ENCODE results near the gene MYOG. TPM values are rescaled to one million over a fixed set of nuclear protein-coding genes. Genes with fewer than 3 reads are reported as not detected.

The MYOG gene
- total and polyA plus RNA-seq, 5 experiments from 2014 or later: not detected

GRCh38 chr1:203082571-203083462, 3.0 kb downstream of the MYOG start:
- ATAC-seq: no peak
- peaks cover 4 to 41% (median 8%) of the 10 kb centered on the region in 5 donors for H3K27me3 Mint-ChIP-seq
- no peak overlapping the region for H3K4me3 Mint-ChIP-seq

GRCh38 chr1:203082231-203082505, 3.6 kb downstream of the MYOG start:
- Mint-ChIP-seq H3K27ac (no peak overlapping the region), H3K4me3 (no peak overlapping the region), H3K36me3 (no peaks in the 10 kb centered on the region), H3K27me3 (peaks cover 6 to 47% (median 14%) of the 10 kb centered on the region in 5 donors), H3K4me1 (no peaks in the 10 kb centered on the region), H3K9me3 (no peaks in the 10 kb centered on the region)
- POLR2A ChIA-PET: no interaction called here
- DNase-seq (no peak), ATAC-seq (no peak)

More at GRCh38 chr1:203082571-203083462, 3.0 kb downstream of the MYOG start:
- H3K4me1 Mint-ChIP-seq: no peaks in the 10 kb centered on the region
- POLR2A ChIA-PET: no interaction called here
- H3K36me3 Mint-ChIP-seq: no peaks in the 10 kb centered on the region
- no peak overlapping the region for H3K27ac Mint-ChIP-seq
- DNase-seq: peak in 1 of 10 donors; percentile 9
- H3K9me3 Mint-ChIP-seq: no peaks in the 10 kb centered on the region

GRCh38 chr1:203081465-203082230, 4.2 kb downstream of the MYOG start:
- no peak overlapping the region for H3K4me3 Mint-ChIP-seq
- ATAC-seq: no peak
- peaks cover 6 to 49% (median 19%) of the 10 kb centered on the region in 5 donors for H3K27me3 Mint-ChIP-seq
- DNase-seq: no peak
- no peaks in the 10 kb centered on the region for H3K9me3 Mint-ChIP-seq
- POLR2A ChIA-PET: no interaction called here
- no peaks in the 10 kb centered on the region for H3K4me1 Mint-ChIP-seq
- no peaks in the 10 kb centered on the region for H3K36me3 Mint-ChIP-seq
- H3K27ac Mint-ChIP-seq: no peak overlapping the region

GRCh38 chr1:203080456-203080855, 5.4 kb downstream of the MYOG start:
- Mint-ChIP-seq H3K9me3 (no peaks in the 10 kb centered on the region), H3K27me3 (peaks cover 8 to 58% (median 24%) of the 10 kb centered on the region in 5 donors), H3K4me1 (peaks cover 3 to 7% (median 5%) of the 10 kb centered on the region in 4 donors), H3K36me3 (no peaks in the 10 kb centered on the region), H3K27ac (no peak overlapping the region), H3K4me3 (no peak overlapping the region)
- DNase-seq: no peak
- POLR2A ChIA-PET: interaction anchor here (0.7 kb wide), 1 partner anchor 185 kb away, joined by 3 read pairs; no protein-coding TSS in a partner anchor
- no peak for ATAC-seq

- no peak for DNase-seq
- Mint-ChIP-seq H3K4me3 (no peak overlapping the region), H3K4me1 (peaks cover 3 to 8% (median 6%) of the 10 kb centered on the region in 4 donors), H3K9me3 (no peaks in the 10 kb centered on the region), H3K27ac (no peak overlapping the region), H3K36me3 (no peaks in the 10 kb centered on the region), H3K27me3 (peaks cover 16 to 74% (median 35%) of the 10 kb centered on the region in 5 donors)
- POLR2A ChIA-PET: no interaction called here
- no peak for ATAC-seq
Observed at GRCh38 chr1:203078478-203078877, 7.3 kb downstream of the MYOG start.

GRCh38 chr1:203077956-203078355, 7.9 kb downstream of the MYOG start:
- ATAC-seq: no peak

GRCh38 chr1:203077367-203077766, 8.4 kb downstream of the MYOG start:
- POLR2A ChIA-PET: no interaction called here

More at GRCh38 chr1:203077956-203078355, 7.9 kb downstream of the MYOG start:
- Mint-ChIP-seq H3K9me3 (no peaks in the 10 kb centered on the region), H3K27me3 (peaks cover 20 to 79% (median 40%) of the 10 kb centered on the region in 5 donors), H3K36me3 (no peaks in the 10 kb centered on the region), H3K4me1 (peaks cover 3 to 8% (median 6%) of the 10 kb centered on the region in 4 donors), H3K27ac (peak overlapping the region in 1 of 10 donors; percentile 2), H3K4me3 (no peak overlapping the region)
- DNase-seq: no peak
- POLR2A ChIA-PET: no interaction called here

GRCh38 chr1:203076031-203076511, 9.7 kb downstream of the MYOG start:
- peak overlapping the region in 1 of 10 donors; percentile 28 for H3K27ac Mint-ChIP-seq
- H3K4me3 Mint-ChIP-seq: peak overlapping the region; percentile 45 to 86 (median 68)
- peaks cover 20 to 66% (median 42%) of the 10 kb centered on the region in 5 donors for H3K27me3 Mint-ChIP-seq
- POLR2A ChIA-PET: no interaction called here
- ATAC-seq (no peak), DNase-seq (no peak)
- H3K9me3 Mint-ChIP-seq: no peaks in the 10 kb centered on the region
- peaks cover 3 to 8% (median 6%) of the 10 kb centered on the region in 4 donors for H3K4me1 Mint-ChIP-seq
- H3K36me3 Mint-ChIP-seq: no peaks in the 10 kb centered on the region

More at GRCh38 chr1:203077367-203077766, 8.4 kb downstream of the MYOG start:
- no peak for ATAC-seq
- H3K36me3 Mint-ChIP-seq: no peaks in the 10 kb centered on the region
- H3K4me1 Mint-ChIP-seq: peaks cover 3 to 8% (median 6%) of the 10 kb centered on the region in 4 donors
- DNase-seq: no peak
- H3K27ac Mint-ChIP-seq: no peak overlapping the region
- H3K9me3 Mint-ChIP-seq: no peaks in the 10 kb centered on the region
- peaks cover 20 to 79% (median 42%) of the 10 kb centered on the region in 5 donors for H3K27me3 Mint-ChIP-seq
- H3K4me3 Mint-ChIP-seq: no peak overlapping the region

- DNase-seq (no peak), ATAC-seq (peak; percentile 62 to 65)
- Mint-ChIP-seq H3K9me3 (no peaks in the 10 kb centered on the region), H3K27me3 (peaks cover 20 to 63% (median 42%) of the 10 kb centered on the region in 5 donors), H3K4me1 (peaks cover 3 to 8% (median 6%) of the 10 kb centered on the region in 4 donors), H3K36me3 (no peaks in the 10 kb centered on the region), H3K4me3 (peak overlapping the region in 8 of 10 donors; percentile 12 to 66 (median 30)), H3K27ac (no peak overlapping the region)
- POLR2A ChIA-PET: no interaction called here
Observed at GRCh38 chr1:203075236-203076030, 10.4 kb downstream of the MYOG start.

GRCh38 chr1:203074610-203075009, 11.2 kb downstream of the MYOG start:
- DNase-seq: no peak
- Mint-ChIP-seq H3K4me1 (peaks cover 3 to 8% (median 6%) of the 10 kb centered on the region in 4 donors), H3K27me3 (peaks cover 20 to 55% (median 36%) of the 10 kb centered on the region in 5 donors), H3K36me3 (no peaks in the 10 kb centered on the region), H3K9me3 (no peaks in the 10 kb centered on the region), H3K4me3 (peak overlapping the region in 4 of 10 donors; percentile 28 to 66 (median 49)), H3K27ac (peak overlapping the region in 1 of 10 donors; percentile 29)
- POLR2A ChIA-PET: no interaction called here
- no peak for ATAC-seq

GRCh38 chr1:203073469-203073868, 12.3 kb downstream of the MYOG start:
- Mint-ChIP-seq H3K36me3 (no peaks in the 10 kb centered on the region), H3K27me3 (peaks cover 16 to 46% (median 31%) of the 10 kb centered on the region in 5 donors), H3K4me1 (peaks cover 3 to 12% (median 7%) of the 10 kb centered on the region in 4 donors), H3K27ac (no peak overlapping the region), H3K4me3 (no peak overlapping the region), H3K9me3 (no peaks in the 10 kb centered on the region)
- DNase-seq: no peak
- ATAC-seq: no peak
- POLR2A ChIA-PET: no interaction called here

- H3K27ac Mint-ChIP-seq: no peak overlapping the region
- no peaks in the 10 kb centered on the region for H3K9me3 Mint-ChIP-seq
- no peaks in the 10 kb centered on the region for H3K36me3 Mint-ChIP-seq
- peaks cover 16 to 42% (median 31%) of the 10 kb centered on the region in 5 donors for H3K27me3 Mint-ChIP-seq
- H3K4me1 Mint-ChIP-seq: peaks cover 3 to 12% (median 7%) of the 10 kb centered on the region in 4 donors
- ATAC-seq (no peak), DNase-seq (no peak)
- POLR2A ChIA-PET: no interaction called here
- no peak overlapping the region for H3K4me3 Mint-ChIP-seq
Observed at GRCh38 chr1:203072911-203073310, 12.9 kb downstream of the MYOG start.
